Fibroblast of skin of left biceps (primary cell): ENCODE data around the gene CHST3.

ENCODE experiments used
- DNase-seq, 2 experiments: peaks; one replicate each; pipeline ENCODE4 v3.0.0-alpha.2; 2013; ENCODE audit warnings: low read depth in 2 of 2

CHST3 gene

GRCh38 chr10:72056113-72056512 lies 91.9 kb downstream of the CHST3 start:
- DNase-seq: no peak

GRCh38 chr10:72056932-72057751 lies 92.9 kb downstream of the CHST3 start:
- no peak for DNase-seq

- DNase-seq: no peak
These were observed 94.2 kb downstream of the CHST3 start for GRCh38 chr10:72058347-72058898.

- no peak for DNase-seq
These were observed 95.0 kb downstream of the CHST3 start for GRCh38 chr10:72058989-72059842.

GRCh38 chr10:72059843-72060822 lies 95.9 kb downstream of the CHST3 start:
- no peak for DNase-seq

- DNase-seq: no peak
These were observed 97.3 kb downstream of the CHST3 start for GRCh38 chr10:72061491-72061890.

- DNase-seq: no peak
These were observed 97.7 kb downstream of the CHST3 start for GRCh38 chr10:72061930-72062329.

GRCh38 chr10:72062382-72062781 lies 98.2 kb downstream of the CHST3 start:
- no peak for DNase-seq
